Epithelial cell of proximal tubule (primary cell): ENCODE data around the gene PHAF1. TPM values are rescaled to one million over a fixed set of nuclear protein-coding genes. Genes with fewer than 3 reads are reported as not detected.

Experiments
- DNase-seq: peaks from one replicate; pipeline ENCODE4 v3.0.0-alpha.2; 2011; ENCODE audit warnings: low read depth
- H3K4me3 ChIP-seq: 2 replicates; pipeline ENCODE4 v1.5.1; 2011; ENCODE audit warnings: low read depth, mild to moderate bottlenecking, low read length
- CTCF ChIP-seq: conservative IDR thresholded peaks from 2 replicates; pipeline ENCODE4 v1.5.1; 2012; ENCODE audit warnings: low read depth, mild to moderate bottlenecking, low read length
- total RNA-seq: library from RNA; depleted of rRNA; stranded (reverse); fragments of >200 nt; gene quantifications from 2 replicates; pipeline ENCODE4 v1.2.3, GENCODE V29; 2015

The PHAF1 gene
- total RNA-seq, 1 donor from 2014 or later: 16.4 TPM

- no peak overlapping the region for H3K4me3 ChIP-seq
- no peak for DNase-seq
- no peak for TF ChIP-seq CTCF
Measured at GRCh38 chr16:67157106-67157748, 47.5 kb downstream of the PHAF1 start.

GRCh38 chr16:67157892-67158635, 48.3 kb downstream of the PHAF1 start:
- H3K4me3 ChIP-seq: no peak overlapping the region
- no peak for DNase-seq
- no peak for TF ChIP-seq CTCF

DNA sequence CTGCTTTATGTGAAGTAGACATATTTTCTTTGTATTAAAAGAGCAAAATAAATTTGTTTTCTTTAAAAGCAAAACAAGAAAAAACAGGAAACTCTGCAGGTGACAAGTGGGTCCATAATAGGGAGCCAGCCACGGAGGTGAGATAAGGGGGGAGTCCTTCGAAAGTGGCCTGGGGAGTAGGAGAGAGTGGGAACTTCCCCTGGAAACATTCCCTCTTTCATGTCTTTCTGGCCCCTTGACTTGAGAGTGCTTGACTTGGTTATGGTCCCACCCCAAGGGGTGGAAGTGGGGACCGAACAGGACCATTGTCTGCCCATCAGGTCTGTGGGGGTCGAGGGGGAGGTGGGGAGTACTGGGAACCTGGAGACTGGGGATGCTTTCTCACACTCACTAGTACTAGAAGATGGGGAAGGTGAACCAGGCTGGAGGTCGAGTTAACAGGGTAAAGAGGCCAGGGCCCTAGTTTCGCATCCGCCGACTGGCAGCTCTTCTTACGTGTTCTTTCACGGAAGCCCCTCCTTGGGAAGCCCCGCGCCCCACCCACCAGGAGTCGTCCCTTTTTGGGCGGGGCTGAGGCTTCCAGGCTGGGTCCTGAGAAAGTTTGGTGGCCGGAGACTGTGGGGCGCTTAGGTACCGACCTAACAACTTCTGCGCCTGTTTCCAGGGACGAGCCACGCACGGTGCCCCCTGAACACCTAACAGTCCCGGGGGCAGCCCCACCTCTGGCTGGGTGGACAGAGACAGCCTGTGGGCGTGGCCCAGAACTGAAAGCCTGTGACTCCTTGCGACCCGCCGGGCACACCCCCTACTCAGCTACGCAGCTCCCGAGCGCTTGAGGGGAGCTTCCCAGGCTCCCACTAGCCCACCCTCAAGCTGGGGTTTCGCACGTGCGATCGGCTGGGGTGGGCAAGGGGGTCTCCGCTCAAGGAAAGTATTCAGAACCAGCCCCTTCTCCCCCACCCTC, 49.2 kb downstream of the PHAF1 start:
- peak overlapping the region; percentile 99 for H3K4me3 ChIP-seq
- DNase-seq: no peak
- TF ChIP-seq CTCF: no peak

DNA sequence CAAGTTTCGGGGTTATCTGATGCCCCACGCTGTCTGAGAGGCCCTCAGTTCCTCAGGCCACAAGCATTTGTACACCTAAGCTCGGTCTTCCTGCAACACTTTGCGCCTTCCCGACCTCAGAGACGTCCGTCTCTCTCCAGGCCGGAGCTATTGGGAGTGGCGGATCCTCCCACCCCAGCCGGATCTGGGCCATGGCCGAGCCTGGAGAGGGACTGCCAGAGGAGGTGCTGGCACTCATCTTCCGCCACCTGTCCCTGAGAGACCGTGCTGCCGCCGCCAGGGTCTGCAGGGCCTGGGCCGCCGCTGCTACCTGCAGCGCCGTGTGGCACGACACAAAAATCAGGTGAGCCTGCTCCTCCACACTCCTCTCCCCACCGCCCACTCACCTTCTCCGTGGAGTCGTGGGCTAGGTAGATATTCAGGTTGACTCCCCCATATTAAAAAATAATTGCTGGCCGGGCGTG, 51.9 kb downstream of the PHAF1 start:
- DNase-seq: no peak
- TF ChIP-seq CTCF: no peak
- H3K4me3 ChIP-seq: peak overlapping the region; percentile 99

DNA sequence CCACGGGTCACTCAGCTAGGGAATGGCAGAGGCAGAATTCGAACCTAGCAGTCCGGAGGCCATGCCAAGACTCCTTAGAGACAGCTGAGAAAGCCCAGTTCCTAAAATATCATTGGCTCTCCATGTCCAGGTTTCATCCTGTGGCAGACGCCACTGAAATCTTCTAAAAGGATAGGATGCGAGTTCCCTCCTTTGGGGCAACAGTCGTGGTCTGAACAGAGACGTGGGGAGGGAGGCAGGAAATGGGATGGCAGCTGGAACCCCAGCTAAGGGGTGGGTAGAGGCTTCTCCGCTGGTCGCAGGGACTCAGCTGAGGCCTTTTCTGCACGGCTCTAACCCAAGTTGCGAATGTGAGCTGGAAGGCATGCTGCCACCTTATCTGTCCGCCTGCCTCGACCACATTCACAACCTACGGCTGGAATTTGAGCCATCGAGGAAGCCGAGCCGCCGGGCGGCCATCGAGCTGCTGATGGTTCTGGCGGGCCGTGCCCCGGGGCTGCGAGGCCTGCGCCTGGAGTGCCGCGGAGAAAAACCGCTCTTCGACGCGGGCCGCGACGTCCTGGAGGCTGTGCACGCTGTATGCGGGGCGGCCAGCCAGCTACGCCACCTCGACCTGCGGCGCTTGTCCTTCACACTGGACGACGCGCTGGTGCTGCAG, 52.9 kb downstream of the PHAF1 start:
- no peak for TF ChIP-seq CTCF
- DNase-seq: no peak
- H3K4me3 ChIP-seq: no peak overlapping the region
